NCI-H82 (cell line): ENCODE measurements around the gene CALU.

Source experiments
- DNase-seq: peaks from one replicate; lab custom pipeline; 2025; lab: John Stamatoyannopoulos, UW

CALU gene

GRCh38 chr7:128785738-128786137, 46.6 kb downstream of the CALU start:
- DNase-seq = no peak

DNA sequence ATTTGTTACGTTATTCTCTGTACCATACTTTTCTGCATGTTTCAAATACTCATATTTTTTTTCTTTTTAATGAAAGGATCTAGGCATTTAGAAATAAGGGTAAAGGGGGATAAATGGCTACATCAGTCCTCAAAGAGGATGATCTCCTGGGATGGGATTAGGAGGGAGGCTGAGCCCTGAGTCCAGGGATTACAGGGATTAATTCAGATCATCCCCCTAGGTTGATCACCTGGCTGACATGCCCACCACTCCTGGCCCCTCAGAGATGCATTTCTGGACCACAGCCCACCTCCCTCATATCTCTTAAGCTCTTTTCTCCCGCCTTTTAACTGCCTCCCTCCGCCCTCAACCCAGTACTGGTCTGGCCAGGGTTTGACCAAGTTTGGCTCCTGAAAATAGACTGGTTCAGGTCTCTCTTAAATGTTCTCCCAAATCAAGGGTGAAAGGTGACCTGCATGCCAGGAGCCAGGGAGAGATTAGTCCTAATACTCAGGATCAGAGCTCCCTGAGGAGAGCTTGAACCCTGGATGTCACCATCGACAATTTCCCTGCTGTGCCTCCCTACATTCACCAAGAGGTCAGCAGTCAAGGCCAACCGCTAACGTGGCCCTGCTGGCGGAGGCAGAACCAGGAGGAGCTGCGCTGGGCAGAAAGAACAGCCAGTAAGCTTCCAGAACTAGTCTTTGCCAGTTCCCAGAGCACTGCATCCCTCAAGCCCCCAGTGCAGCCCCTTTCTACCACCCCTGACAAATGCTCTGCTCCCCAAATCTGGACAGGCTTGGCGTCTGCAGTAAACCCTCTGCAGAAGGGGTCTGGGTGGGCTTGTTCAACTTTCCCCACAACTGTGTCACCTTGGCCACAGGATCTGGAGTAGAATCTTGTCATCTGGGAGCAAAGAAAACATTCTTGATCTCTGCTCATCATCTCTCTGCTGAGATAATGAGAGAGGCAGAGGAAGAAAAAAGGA, 49.6 kb downstream of the CALU start:
- peak; percentile 94 for DNase-seq

DNA sequence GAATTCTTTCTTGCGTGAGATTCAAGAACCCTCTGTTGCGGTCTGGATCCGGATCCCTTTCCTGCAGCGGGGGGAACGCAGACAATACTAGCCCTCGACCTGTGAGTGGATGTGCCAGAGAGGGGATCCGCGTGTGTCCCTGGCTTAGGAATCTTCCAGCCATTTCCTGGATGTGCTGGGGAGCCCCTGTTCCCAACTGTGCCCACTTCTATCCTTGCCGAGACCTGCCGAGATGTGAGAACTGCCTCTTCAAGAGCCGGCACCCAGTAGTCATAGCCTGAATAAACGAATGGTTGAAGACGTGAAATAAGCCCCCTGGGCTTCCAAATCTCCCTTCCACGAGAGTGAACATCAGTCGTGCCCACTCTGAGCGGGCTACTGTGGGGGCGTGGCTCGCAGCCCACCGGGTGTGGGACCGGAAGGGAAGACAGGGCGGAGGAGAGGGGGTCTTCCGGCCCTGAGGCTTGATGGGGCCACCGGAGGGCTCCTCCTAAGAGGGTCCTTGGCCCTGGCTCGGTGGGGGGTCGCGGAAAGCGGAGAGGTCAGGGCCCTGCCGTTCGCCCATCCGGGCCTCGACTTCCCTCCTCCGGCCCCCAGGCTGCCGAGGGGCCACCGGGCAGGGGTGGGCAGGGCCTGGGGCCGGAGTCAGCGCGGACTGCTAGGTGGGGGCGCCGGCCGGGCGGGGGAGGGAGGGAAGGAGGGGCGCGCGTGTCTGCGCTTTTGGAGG, 51.3 kb downstream of the CALU start:
- no peak for DNase-seq

DNA sequence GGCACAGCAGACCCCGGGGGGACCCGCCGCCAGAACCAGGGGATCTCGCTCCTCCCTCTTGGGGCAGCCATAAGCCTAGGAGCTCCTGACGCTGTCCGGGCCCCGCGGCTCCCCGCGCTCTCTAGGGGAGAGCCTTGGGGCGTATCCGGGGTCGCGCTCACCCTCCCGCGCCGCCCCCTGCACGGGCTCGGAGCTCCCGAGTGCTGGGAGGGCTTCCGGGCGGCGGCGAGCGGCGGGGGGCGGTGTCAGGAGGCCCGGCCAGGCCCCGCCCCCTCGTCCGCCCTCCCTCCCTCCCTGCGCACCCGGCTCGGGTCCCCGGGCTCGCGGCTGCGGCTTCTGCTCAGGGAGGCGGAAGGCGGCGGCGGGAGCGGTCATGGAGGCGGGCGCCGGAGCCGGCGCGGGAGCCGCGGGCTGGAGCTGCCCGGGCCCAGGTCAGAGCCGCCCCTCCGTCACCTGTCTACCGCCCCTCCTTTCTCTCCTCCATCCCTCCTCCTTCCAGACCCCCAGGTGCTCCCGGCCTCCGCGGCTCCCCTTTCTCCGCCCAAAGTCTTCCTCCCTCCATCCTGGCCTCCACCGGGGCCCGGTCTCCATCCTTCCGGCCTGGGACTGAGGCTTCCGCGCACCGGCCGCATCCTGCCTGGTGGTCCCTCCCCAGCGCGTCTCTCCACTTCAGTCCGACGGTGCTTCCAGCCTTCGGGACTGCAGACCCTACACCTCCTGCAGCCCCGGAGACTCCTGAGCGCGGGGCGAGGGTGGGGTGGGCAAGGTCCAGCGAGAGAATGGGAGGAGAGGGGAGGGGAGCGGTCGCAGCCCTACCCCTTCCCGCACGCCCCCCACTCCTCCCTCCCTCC, 52.2 kb downstream of the CALU start, which contains the start of gene CCDC136:
Gene CCDC136, plus strand, starts transcription at position 848 of the 851 bp plus-strand sequence. CDS start 444 bp downstream, outside the sequence.
- peak; percentile 68 for DNase-seq

DNA sequence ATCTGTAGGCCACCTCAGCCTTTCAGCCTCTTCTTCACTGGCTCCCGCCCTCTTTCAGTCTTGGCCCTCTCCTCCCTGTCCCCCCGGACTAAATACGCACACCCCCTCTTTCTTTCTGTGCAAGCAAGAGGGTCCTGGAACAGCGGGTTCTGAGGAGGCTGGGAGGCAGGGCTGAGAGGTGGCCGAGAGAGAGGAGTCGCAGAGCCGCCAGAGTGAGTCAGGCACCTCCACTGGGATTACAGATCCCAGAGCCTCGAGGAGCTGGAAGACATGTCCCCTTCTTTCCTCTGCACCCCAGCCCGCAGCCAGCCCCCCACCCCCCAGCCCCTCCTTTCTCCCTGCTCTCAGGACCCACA, 52.8 kb downstream of the CALU start:
- DNase-seq = peak; percentile 17

- DNase-seq = peak; percentile 57
Observed at GRCh38 chr7:128792471-128793180, 53.5 kb downstream of the CALU start.

DNA sequence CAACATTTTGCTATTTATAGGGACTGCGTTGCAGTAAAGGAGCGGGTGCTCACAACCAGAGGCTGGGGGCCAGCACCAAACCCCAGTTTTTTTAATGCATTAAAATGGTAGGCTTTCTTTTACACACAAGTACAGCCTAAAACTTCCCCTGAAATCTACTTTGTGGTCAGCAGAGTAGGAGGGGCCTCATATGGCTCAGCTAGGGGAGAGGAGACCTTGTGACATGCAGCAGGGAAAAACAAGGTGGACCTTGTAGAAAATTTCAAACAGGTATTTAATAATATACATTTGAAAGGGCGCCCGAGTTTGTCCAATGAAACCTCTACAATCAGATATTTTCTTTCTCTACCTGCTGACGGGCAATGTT, 54.0 kb downstream of the CALU start:
- DNase-seq = no peak

DNA sequence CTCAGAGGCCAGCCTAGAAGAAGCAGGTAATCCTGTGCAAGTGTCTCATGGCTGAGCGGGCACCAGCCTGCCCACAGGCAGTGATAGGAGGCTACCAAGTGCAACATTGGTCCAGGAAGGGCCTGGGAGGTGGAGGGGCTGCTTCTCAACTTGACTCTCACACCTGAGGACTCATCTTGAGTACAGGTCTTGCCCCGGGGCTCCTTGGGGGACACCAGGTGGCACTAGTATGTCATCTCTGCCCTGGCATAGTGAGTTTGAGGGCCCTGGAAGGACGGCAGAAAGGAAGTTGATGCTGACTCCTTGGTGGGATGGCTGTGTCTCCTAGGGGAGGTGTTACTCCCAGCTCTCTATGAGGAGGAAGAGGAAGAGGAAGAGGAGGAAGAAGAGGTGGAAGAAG, 54.9 kb downstream of the CALU start:
- peak; percentile 10 for DNase-seq

- DNase-seq = no peak
Observed at GRCh38 chr7:128794436-128794835, 55.3 kb downstream of the CALU start.

DNA sequence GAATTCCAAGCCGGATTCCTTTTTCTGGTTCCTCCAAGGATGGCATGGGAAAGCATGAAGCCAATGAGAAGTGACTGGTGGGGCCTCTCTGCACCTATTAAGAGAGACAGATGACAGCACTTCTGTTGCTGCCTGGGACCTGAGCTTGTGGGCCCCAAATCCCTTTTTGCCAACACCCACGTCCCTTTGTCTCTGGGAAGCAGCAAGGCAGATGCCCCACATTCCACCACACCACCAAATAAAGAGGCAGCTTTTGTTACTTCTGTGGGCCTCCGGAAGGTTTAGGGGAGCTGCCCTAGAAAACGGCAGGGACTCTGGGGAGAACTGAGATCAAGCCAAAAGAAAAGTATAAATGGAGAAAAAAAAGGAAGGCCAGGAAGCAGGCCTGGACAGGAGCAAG, 56.0 kb downstream of the CALU start:
- DNase-seq = no peak

DNA sequence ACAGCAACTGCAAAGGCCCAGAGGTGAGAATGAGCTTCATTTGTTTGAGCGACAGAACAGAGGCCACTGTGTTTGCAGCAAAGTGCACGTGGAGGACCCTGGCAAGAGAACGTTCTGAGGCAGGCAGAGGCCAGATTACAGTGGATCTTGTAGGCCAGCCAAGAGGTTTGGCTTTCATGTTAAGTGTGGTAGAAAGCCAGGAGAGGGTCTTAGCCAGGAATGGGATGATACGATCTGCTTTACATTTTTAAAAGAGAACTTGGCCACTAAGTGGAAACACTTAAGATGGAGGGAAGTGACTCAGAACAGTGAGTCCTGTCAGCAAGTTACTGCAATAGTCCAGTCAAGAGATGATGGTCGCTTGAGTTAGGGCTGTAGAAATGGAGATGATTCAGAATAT, 57.2 kb downstream of the CALU start:
- DNase-seq = no peak

DNA sequence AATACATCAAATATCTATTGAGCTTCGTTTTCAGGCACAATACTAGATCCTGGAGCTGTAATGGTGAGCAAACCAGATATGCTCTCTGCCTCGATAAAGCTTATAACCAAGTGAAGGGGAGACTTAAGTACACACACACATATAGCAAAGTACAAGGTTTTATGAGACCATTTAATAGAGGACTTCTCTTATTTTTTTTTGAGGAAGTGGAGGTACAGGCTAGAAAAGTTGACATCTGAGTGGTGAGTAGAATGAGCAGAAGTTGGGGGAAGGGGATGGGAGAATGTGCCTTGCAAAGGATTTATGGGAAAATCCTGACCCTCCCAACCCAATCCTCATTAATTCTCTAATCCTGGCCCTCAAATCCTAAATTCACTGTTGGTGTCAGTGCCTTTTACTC, 60.3 kb downstream of the CALU start:
- peak; percentile 41 for DNase-seq

DNA sequence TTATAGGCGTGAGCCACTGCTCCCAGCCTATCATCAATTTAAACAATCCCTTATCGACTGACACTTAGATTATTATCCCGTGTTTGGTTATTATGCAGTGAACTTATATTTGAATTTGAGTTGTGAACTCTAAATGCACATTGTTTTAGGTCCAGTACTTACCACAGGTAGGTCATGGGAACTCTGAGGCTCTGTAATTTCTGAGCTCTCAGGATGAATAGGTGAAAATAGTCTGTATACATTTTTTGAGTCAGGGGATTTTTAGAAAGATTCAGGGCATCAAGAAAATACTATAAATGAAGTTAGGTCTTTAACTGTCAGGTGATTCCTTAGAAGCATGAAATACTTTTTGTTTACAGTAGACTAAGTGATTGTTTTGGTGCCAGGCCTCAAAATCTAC, 61.4 kb downstream of the CALU start:
- DNase-seq = no peak

DNA sequence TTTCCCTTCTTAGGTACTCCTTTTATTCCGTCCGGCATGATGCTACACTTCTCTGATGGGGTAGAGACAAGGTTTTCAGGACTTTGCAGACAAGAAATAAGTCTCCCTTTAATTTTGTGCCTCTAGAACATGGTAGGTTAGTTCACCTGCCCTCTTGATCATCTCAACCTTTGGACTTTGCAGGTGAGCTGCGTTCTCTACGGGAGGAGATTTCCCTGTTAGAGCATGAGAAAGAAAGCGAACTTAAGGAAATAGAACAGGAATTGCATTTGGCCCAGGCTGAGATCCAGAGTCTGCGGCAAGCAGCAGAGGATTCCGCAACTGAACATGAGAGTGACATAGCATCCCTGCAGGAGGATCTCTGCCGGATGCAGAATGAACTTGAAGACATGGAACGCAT, 61.8 kb downstream of the CALU start:
- DNase-seq = no peak

DNA sequence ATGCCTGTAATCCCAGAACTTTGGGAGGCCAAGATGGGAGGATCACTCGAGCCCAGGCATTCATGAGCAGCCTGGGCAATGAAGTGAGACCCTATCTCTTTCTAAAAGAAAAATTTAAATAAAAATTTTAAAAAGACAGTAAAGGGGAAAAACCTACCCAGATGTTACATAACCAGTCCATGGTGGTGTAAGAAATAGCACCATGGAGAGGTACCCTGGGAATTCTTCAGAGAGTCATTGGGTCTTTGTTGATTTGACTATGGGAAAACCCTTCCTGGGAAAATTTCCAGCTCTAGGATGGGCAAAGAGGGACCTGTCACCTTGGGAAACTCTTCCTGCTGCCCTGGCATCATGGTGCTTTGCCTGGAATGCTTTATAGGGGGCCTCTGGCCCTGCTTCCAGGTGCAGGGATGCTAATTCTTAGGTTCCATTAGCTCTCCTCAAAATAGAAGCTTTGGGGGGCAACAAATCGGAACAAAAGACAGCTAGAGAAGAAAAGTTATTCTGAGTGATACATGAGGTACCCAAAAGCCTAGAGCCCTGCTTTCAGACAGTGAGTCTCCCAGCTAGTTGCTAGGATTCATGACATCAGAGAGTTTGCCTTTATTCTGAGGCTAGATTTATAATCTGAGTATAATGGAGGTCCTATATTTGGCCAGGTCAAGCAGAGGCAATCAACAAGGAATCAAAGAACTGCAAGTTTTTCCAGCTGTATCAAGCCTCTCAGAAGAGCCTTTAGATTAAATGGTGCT, 62.7 kb downstream of the CALU start:
- DNase-seq = no peak

DNA sequence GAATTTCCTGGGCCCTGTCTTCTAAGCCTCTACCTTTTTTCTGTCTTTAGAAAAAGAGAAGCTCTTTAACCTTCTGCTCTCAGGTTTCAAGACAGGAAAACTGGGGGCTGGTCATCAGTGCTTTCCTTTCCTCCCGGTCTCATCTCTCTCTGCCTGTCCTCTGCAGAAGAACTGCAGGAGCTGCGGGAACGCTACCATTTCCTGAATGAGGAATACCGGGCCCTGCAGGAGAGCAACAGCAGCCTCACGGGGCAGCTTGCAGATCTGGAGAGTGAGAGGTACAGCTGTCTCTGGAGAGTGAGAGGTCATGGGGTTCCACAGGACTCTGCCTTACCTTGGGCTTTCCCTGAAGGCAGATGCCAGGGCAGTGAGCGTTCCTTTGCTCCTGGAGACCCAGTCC, 65.3 kb downstream of the CALU start:
- no peak for DNase-seq

DNA sequence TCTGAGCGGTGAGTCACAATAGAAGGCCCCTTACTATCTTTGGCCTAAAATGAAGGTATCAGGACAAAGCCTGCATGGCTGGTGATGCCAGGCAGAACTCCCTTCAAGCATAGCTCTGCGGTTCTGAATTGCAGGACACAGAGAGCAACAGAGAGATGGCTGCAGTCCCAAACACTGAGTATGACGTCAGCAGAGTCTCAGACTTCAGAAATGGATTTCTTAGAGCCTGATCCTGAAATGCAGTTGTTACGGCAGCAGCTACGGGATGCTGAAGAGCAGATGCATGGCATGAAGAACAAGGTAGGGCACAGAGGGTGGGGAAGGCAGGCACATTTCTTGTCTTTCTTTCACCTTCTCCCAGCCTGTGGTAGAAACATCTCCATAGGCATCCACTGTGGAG, 66.1 kb downstream of the CALU start:
- no peak for DNase-seq

- peak; percentile 12 for DNase-seq
Observed at GRCh38 chr7:128807191-128807590, 68.0 kb downstream of the CALU start.

GRCh38 chr7:128809363-128809762, 70.2 kb downstream of the CALU start:
- DNase-seq = peak; percentile 11

GRCh38 chr7:128810473-128810872, 71.3 kb downstream of the CALU start:
- no peak for DNase-seq

GRCh38 chr7:128810997-128811396, 71.8 kb downstream of the CALU start:
- no peak for DNase-seq
